Fibroblast of skin of left biceps (primary cell): ENCODE data around the gene PRKACB.
"Not testable (repeated sequence)": the region's sequence is repeated elsewhere in the genome, so short reads cannot be mapped to it uniquely, and the experiment has no call there.

Experiments
- DNase-seq, 2 experiments: peaks; one replicate each; pipeline ENCODE4 v3.0.0-alpha.2; 2013; ENCODE audit warnings: low read depth in 2 of 2

Gene PRKACB

DNA sequence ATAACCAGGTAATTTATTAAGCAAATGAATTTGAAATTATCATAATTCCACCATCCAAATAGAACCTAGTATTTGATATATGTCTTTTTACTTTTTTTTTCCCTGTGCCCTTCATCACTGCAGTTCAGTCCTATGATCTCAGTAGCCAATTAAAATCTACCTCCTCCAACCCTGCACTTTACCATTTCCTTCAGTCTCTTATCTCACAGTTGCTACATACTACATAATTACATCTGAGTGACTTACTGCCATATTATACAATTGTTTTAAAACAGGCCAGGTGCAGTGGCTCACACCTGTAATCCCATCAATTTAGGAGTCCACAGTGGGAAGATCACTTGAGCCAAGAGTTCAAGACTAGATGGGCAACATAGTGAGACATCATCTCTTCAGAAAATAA is 73.2 kb downstream of the PRKACB start:
- no peak for DNase-seq

DNA sequence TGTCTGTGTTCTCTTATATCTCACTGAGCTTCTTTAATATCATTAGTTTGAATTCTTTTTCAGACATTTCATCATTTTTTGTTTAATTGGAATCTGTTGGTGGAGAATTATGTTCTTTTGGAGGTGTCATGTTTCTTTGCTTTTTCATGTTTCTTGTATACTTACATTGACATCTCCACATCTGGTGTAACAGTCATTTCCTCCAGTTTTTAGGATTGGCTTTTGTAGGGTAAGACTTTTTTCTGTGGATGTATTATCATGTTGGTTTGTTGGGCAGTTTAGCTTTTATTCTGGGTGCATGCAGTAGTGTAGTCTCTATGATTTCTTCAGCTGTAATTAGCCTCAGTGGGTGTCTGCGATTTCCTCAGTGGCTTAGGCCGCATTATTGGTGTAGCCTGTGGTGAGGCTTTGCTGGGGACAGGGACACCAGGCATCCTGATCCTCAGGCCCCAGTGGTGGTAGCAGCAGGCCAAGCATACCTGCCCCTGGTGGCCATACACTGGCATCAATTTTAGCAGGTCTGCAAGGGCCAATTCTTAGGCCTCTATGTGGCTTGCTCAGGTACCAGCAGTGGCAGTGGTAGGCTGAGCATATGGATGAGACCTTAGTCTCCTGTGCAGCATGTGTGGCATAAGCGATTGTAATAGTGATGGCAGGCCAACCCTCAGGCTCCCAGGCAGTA is 79.8 kb downstream of the PRKACB start:
- no peak for DNase-seq

DNA sequence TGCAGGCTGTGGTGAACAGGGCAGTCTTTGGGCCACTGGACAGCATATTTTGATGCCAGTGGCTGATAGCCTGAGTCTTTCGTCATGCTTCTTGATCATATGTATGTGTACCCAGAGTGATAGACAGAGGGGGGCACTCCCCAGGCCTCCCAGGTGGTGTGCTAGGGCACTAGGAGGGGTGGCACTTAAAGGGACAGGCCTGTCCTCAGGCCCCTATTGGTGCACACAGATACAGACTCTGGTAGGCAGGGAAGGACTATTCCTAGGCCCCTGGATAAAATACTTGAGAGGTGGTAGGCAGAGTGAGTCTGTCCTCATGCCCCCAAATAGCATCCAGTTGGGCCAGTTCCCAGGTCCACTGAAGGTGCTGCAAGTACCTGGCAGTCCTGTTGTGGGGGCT is 80.8 kb downstream of the PRKACB start:
- no peak for DNase-seq

DNA sequence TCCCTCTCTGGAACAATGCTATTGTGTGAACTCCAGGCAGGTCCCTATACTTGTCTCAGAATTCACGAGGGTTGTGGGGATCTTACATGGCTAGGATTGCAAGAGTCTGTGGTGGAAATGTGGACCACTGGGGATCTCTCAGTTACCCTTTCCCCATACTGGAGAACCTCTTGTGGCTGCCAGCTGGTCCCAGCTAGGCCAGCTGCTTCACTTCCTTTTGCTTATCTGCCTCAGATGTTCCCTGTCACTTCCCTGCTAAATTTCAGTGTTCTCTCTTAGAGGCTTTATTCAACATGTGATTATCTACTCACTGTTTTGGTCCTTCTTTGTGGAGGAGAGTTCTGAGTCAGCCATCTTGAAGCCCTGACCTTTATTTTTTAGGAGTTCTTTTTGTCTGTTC is 81.6 kb downstream of the PRKACB start:
- DNase-seq = no peak

DNA sequence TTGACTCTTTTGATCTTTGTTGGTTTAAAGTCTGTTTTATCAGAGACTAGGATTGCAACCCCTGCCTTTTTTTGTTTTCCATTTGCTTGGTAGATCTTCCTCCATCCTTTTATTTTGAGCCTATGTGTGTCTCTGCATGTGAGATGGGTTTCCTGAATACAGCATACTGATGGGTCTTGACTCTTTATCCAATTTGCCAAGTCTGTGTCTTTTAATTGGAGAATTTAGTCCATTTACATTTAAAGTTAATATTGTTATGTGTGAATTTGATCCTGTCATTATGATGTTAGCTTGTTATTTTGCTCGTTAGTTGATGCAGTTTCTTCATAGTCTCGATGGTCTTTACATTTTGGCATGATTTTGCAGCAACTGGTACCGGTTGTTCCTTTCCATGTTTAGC is 88.6 kb downstream of the PRKACB start:
- DNase-seq = not testable (repeated sequence)

DNA sequence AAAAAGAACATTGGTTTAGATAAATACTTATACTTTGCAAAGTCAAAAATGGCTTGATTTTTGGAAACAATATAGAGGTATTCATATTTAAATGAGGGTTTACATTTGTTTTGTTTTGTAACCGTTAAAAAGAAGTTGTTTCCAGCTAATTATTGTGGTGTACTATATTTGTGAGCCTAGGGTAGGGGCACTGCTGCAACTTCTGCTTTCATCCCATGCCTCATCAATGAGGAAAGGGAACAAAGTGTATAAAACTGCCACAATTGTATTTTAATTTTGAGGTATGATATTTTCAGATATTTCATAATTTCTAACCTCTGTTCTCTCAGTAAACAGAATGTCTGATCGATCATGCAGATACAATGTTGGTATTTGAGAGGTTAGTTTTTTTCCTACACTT is 92.2 kb downstream of the PRKACB start:
- no peak for DNase-seq

DNA sequence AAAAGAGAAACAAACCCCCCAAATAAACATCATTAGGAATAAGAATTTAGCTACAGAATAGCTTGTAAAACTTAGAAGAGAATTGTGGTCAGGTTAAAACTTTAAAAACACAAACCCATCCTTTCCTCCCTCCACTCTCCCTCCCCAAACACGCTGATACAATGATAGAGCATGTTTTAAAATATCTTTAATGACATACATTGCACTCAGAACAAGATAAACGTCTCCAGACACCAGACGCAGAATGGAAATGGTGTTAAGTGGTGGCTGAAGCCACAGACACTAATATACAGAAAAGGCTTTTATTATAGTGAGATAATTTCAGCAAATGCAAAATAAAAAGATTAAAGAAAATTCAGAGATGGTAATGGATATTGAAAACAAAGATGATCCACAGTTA is 98.6 kb downstream of the PRKACB start:
- no peak for DNase-seq

DNA sequence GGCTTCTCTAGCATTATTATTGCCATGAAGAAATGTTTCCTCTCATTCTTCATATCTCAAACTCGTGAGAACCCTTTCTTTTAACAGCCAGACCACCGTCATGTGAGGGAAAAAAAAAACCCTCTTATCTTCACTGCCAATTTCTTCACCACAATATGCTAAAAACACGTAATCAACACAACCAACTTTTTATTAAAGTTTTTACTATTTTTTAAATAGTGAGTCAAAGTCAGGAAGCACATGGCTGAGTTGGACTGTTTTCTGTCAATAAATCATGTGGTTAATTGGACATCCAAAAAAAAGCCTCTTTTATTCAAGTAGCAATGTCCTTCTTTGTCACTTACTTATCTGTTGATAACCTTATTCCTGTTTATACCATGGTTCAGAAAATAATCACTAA is 101.5 kb downstream of the PRKACB start:
- DNase-seq = no peak

DNA sequence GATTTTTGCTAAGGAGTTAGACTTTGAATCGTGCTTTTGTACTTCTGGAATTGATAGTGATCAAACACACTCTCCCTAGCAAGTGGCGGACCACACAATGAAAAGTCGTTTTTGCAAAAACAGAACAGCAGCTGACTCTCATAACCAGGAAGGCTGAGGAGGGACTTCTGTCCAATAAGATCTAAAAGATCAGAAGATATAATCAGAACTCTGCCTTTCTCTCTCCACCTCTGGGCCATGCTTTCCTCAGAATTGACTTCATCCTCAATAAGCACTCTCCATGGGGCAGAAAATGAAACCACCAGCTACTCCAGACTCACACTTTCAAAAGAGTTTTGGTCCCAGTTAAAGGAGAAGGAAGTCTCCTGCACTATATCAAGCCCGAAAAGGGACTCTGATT is 102.1 kb downstream of the PRKACB start:
- DNase-seq = no peak

DNA sequence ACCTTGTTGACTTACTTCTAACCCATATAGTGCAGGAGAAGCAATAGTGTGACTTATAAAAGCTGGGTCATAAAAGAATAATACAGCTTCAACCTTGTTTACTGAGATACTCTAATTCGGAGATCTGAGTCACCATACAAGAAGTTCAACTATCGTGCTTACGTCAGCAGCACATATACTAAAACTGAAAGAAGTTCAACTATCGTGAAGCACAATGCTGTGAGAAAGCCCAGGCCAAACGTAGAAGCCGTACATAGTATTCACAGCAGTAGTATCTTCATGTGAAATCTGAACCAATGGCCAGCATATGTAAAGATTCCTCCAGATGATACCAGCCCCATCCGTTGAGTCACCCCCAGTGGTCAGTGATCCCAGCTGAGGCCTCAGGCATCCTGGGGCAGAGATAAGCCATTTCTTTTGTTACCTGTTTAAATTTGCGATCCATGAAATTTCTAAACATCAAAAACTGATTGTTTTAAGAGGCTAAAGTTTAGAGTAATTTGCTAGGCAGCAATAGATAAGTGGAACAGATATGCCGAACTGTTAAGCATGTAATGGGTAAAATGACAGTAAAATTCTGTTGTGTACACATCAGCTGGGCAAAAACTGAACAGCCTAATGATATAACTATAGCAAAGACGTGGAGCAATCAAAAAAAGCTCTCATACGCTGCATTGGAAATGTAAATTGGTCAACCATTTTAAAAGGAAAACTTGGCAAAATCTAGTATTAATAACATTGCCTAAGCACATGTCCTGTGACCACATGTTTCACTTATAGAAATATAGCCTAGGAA is 103.6 kb downstream of the PRKACB start:
- DNase-seq = no peak

DNA sequence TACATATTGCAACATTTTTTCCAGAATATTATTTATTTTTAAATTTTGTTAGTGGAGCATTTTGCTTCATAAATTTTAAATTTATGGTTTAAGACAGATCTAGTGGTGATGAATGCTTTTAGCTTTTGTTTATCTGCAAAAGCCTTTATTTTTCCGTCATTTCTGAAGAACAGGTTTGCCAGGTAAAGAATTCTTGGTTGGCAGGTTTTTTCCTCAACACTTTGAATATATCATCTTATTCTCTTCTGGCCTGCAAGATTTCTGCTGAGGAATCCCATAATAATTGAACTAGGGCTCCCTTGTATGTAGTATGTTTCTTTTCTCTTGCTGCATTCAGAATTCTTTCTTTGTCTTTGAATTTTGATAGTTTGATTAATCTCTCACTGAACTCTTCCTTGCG is 106.6 kb downstream of the PRKACB start:
- DNase-seq = no peak

DNA sequence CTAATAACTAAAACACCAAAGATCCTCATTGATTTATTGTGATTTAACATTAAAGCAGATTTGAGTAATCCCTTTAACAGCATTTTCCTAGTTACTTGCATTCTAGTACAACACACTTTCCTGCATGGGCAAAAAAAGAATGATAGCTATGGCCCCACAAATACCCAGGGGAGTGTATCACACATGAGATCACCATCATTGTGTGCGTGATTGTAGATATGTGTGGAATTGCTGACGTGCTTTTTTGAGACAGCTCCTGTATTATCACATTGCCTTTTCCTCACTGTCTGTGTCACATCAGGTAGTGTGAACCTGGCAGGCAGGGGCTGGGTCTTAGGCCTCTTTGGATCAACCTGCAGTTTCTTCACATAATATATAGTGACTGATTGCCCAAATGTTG is 109.0 kb downstream of the PRKACB start:
- peak; percentile 17 to 26 for DNase-seq

DNA sequence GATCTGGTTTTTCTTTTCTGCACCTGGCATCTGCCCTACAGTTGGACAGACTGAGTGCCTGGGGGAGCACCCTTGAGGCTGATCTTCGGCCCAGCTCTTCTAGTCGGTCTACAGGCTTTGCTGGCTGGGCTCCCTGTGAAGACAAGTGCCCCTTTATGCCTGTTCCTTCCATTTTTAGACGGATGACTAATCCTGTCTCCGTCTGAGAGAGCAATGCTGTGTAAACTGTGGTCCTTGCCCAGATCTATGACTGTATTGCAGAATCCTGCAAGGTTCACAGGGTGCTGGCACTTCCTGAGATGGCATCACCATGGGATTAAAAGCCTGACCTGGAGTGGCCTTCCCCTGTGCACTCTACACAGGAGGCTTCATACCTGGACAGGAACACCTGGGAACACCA is 109.8 kb downstream of the PRKACB start:
- DNase-seq = peak in 1 of 2 experiments; percentile 3

DNA sequence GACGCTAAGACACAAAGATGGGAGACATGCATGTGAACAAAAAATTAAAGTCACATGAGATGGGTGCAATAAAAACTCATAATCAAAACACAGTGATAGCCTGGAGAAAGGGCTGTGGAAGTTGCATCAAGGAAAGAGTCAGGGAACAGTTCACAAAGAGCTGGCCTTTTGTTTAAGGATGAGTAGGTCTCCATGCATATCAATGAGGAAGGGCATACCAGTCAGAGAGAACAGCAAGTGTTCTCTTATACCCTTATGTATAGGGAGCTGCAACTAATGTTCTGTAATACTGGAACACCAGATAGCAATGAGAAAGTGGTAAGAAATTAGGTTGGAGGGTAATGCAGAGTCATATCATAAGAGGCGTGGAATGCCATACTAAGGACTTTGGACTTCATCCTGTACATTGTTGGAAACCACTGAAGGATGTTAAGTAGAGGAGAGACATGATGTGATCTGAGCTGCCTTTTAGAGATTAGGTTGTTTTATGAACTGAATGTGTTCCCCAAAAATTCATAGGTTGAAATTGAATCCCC is 110.7 kb downstream of the PRKACB start:
- no peak for DNase-seq

DNA sequence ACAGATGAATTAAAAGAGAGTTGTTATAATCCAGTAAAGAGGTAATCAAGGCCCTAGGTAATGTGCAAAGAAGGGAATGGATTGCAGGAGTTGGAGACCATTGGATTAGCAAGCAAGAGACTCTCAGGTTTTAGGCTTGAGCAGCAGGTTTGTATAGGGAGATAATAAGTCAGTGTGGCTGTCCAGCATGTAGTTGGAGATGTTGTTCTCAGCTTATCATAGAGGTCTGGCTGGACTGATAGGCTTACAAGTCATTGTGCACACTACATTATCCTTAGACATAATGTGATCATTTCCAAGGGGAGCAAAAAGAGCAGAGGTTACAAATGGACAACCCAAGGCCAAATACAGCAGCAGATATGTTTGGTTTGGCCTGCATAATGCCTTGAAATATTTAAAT is 111.5 kb downstream of the PRKACB start:
- DNase-seq = no peak

DNA sequence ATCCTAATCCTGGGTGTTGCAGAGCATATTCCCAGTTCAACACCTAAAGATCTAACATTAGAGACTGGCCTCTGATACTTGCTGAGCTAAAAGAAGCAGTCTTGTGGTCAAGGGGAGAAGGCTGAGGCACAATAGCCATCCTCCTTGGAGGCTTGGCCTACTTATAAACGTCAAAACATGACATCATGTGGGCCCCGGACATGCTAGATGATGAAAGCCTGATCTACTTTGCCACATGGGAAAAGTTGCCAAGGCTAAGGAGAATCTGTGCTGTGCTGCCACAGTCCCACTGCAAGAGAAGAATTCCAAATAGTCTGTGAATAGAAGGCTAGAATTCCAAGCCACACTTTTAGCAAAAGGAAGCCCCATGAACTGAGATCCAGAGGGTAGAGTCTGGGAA is 113.5 kb downstream of the PRKACB start:
- DNase-seq = no peak

DNA sequence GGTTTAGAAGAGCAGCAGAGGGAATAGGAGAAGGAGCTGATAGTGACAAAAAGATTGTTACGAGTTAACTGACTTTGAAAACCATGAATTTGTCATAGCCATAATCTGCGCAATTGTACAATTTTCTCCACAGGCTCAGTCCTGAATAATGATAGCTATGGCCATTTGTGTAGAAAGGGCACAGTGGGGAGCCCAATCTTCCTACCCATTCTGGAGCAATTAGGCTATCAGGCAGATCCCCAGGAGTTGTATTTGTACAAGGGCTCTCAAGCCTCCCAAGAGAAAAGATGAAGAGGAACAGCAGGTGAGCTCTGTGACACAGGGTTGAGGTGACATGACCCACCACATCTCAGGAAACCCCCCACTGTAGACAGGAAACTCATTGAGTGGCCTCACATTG is 115.3 kb downstream of the PRKACB start:
- no peak for DNase-seq

DNA sequence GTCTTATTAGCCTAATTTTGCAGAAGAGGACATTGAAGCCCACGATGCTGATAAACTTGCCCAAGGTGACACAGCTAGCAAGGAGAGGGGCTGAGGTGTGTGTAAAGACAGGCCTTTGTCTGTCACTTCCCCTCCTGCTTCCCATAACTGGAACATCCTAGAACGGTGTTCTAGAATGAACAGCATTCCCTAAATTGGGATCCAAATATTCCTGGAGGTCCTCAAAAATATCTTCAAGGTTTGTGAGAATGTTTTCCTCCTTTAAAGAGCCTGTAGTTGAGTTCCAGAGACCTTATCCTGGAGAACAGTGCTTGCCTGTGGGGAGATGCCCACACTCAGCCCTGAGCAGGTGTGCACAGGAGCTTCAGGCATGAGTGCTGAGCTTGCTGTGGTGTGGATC is 115.9 kb downstream of the PRKACB start:
- no peak for DNase-seq

DNA sequence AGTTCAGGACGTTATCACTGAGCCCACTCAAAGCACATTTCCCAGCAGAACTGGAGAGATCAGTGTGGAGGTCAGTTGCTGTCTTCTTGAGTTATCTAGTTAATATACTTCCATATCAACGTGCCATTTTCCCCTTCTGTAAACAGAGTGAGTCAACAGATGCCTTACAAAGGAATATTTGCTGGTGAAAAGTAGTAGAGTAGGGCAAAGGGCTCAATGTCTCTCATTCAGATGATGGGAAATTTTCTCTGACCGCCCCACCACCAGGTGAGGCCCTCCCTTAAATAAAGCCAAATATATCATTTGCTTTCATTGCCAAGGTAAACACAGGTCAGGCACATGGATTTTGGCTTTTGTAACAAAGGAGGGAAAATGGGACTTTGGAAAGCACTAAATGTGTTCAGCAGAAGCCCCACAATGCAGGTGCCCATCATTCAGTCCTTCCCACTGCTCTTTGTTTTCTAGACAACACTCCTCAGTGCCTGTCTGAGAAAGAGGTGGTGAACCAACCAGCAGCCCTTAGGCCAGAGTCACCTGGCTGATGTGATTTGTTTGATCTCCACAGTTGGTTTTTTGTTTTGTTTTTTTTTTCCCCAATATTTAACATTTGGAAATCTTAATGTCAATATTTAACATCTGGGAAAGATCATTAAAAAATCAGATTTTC is 116.9 kb downstream of the PRKACB start:
- DNase-seq = no peak

DNA sequence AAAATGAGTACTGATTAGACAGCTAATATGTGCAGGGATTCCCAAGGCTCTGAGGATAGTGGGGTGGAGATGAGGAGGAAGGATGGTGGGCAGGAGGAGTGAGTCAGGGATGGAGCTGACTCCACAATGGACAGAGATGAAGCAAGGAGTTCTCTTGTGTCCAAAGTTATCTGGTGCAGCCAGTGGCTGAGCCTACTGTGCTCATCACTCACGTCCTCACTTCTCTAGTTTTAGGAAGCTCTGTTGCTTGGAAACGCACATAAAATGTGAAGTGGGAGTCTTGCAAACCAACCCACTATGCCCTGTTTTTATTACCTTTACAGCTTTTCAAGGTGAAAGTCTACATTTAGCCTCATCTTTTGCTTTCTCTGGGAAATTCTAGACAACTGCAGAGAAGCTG is 120.9 kb downstream of the PRKACB start:
- DNase-seq = no peak

DNA sequence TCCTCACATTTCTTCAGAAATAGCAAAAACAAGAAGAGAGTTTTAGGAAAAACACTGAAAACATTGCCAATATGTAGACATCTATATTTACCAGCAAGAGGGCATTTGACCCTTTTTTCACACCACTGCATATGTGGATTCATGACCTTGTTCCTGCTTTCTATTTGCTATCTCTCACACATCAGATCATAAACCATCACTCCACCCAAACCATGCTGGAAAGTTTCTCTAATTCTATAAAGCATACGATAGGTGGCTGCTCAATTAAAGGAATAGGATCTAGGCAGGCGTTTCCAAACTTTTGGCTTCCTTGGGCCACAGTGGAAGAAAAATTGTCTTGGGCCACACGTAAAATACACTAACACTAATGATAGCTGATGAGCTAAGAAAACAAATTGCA is 121.8 kb downstream of the PRKACB start:
- no peak for DNase-seq

DNA sequence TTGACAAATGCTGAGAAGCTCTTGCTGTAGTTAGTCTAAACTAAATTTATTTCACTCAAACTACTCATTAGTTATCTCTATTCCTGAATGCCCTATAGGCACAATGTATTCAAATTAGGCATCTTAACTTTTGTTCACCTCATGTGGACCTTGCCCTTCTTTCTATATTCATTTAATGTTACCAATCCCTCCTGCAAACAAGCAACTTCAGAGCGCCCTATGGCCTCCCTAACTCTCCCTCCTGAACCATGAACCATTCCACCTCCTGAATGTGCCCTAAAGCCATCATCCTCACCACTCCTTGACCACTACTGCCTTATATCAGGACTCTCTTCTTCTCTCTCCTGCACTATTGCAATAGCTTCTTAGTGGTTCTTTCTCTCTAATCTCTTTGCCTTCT is 122.7 kb downstream of the PRKACB start:
- DNase-seq = no peak

DNA sequence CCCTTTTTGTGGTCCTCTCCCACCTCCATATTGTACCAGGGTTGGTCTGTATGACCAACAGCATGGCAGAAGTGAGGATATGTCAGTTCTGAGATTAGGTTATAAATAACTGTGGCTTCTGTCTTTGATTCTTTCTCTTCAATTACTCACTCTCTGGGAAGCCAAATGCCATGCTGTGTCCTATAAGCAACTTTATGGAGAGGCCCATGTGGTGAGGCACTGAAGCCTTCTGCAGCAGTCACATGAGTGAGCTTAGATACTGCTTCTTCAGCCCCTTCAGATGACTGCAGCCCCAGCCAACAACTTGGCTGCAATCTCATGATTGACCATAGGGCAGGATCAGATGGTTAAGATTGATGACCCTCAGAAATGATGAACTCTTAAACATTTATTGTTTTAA is 123.4 kb downstream of the PRKACB start:
- no peak for DNase-seq
